IMR-90 (cell line): Measurements from ENCODE around the gene TSPAN3. TPM values are rescaled to one million over a fixed set of nuclear protein-coding genes. Genes with fewer than 3 reads are reported as not detected.

Experiments
- ATAC-seq: fragments of 200-7000 bp; cut with Tn5 transposase; 2 replicates; pipeline ENCODE4 v1.9.1; 2020; ENCODE audit warnings: low read depth, mild to moderate bottlenecking, moderate library complexity
- BruUV-seq: library from RNA; stranded (reverse); fragments of 400-500 nt; replicated peaks from 2 replicates; lab custom pipeline; 2021; lab: Mats Ljungman, UMichigan
- CTCF ChIA-PET: fragments of 300-600 bp; formaldehyde crosslinking; extraction: SDS; loops from one replicate; lab custom pipeline; 2021; ENCODE audit warnings: antibody characterized with exemption; lab: Yijun Ruan, JAX
- POLR2A ChIA-PET: fragments of 300-600 bp; sonication (Branson Sonifier 250); formaldehyde crosslinking; loops from one replicate; lab custom pipeline; 2022; ENCODE audit warnings: antibody characterized with exemption; ENCODE audit not compliant: unreplicated experiment; lab: Charles Lee
- DNase-seq: peaks from one replicate; pipeline ENCODE4 v3.0.0; 2013
- H2AFZ ChIP-seq: replicated peaks from 2 replicates; pipeline ENCODE3; 2013; ENCODE audit warnings: low read length, mild to moderate bottlenecking; ENCODE audit not compliant: poor library complexity
- H2AK5ac ChIP-seq: 2 replicates; pipeline ENCODE4 v1.6.1; 2013; ENCODE audit warnings: low read depth, low read length, inconsistent platforms
- H2AK9ac ChIP-seq: replicated peaks from 2 replicates; pipeline ENCODE3; 2013; ENCODE audit warnings: mild to moderate bottlenecking, low read depth, low read length, moderate library complexity; ENCODE audit not compliant: poor library complexity
- H2BK120ac ChIP-seq: 2 replicates; pipeline ENCODE4 v1.6.1; 2013; ENCODE audit warnings: low read depth, low read length, inconsistent platforms
- H2BK15ac ChIP-seq: 3 replicates; pipeline ENCODE4 v1.6.1; 2013; ENCODE audit warnings: low read depth, low read length, inconsistent platforms
- H2BK20ac ChIP-seq: 2 replicates; pipeline ENCODE4 v1.6.1; 2013; ENCODE audit warnings: low read depth, mild to moderate bottlenecking, inconsistent platforms, low read length, moderate library complexity
- H2BK5ac ChIP-seq: 2 replicates; pipeline ENCODE4 v1.6.1; 2013; ENCODE audit warnings: mild to moderate bottlenecking, low read depth, low read length, inconsistent platforms; ENCODE audit not compliant: poor library complexity, severe bottlenecking
- H3K14ac ChIP-seq: replicated peaks from 2 replicates; pipeline ENCODE4 v1.6.1; 2013; ENCODE audit warnings: low read depth, low read length, inconsistent platforms
- H3K18ac ChIP-seq: 2 replicates; pipeline ENCODE4 v1.6.1; 2013; ENCODE audit warnings: low read depth, low read length, control low read depth
- H3K23ac ChIP-seq: 2 replicates; pipeline ENCODE4 v1.6.1; 2013; ENCODE audit warnings: low read depth, low read length, inconsistent platforms
- H3K27ac ChIP-seq: 2 replicates; pipeline ENCODE4 v1.5.1; 2013; ENCODE audit warnings: mild to moderate bottlenecking, control low read depth, low read length; ENCODE audit not compliant: insufficient read depth
- H3K27me3 ChIP-seq: 2 replicates; pipeline ENCODE4 v1.6.1; 2013; ENCODE audit warnings: low read length; ENCODE audit not compliant: control insufficient read depth, insufficient read depth
- H3K36me3 ChIP-seq: 2 replicates; pipeline ENCODE4 v1.6.1; 2013; ENCODE audit warnings: low read length, mixed read lengths; ENCODE audit not compliant: control insufficient read depth, insufficient read depth
- H3K4ac ChIP-seq: 2 replicates; pipeline ENCODE4 v1.6.1; 2013; ENCODE audit warnings: low read depth, low read length, inconsistent platforms
- H3K4me1 ChIP-seq: 2 replicates; pipeline ENCODE4 v1.6.1; 2013; ENCODE audit warnings: low read length, mixed read lengths; ENCODE audit not compliant: control insufficient read depth, insufficient read depth
- H3K4me2 ChIP-seq: 2 replicates; pipeline ENCODE4 v1.6.1; 2013; ENCODE audit warnings: low read depth, mild to moderate bottlenecking, control low read depth, low read length, moderate library complexity
- H3K4me3 ChIP-seq: 2 replicates; pipeline ENCODE4 v1.5.1; 2013; ENCODE audit warnings: low read depth, mild to moderate bottlenecking, control low read depth, low read length, moderate library complexity; ENCODE audit not compliant: insufficient read depth
- H3K56ac ChIP-seq: 2 replicates; pipeline ENCODE4 v1.6.1; 2013; ENCODE audit warnings: low read length, inconsistent platforms; ENCODE audit not compliant: insufficient read depth; ENCODE audit errors: extremely low read depth
- H3K79me1 ChIP-seq, 2 experiments: 2 replicates each; pipeline ENCODE4 v1.6.1; 2013; ENCODE audit warnings: low read length in 2 of 2, inconsistent platforms in 1 of 2, low read depth in 1 of 2
- H3K9ac ChIP-seq: 2 replicates; pipeline ENCODE4 v1.6.1; 2013; ENCODE audit warnings: low read depth, low read length, control low read depth
- H3K9me1 ChIP-seq: 2 replicates; pipeline ENCODE4 v1.6.1; 2013; ENCODE audit warnings: low read length, inconsistent platforms; ENCODE audit not compliant: insufficient read depth
- H3K9me3 ChIP-seq: 2 replicates; pipeline ENCODE4 v1.6.1; 2013; ENCODE audit warnings: low read length; ENCODE audit not compliant: control insufficient read depth, insufficient read depth
- H4K20me1 ChIP-seq: 2 replicates; pipeline ENCODE4 v1.6.1; 2013; ENCODE audit warnings: low read length, inconsistent platforms; ENCODE audit not compliant: insufficient read depth
- H4K5ac ChIP-seq: 2 replicates; pipeline ENCODE4 v1.6.1; 2013; ENCODE audit warnings: mild to moderate bottlenecking, low read depth, low read length, control low read depth
- H4K8ac ChIP-seq, 2 experiments: 2 replicates each; pipeline ENCODE4 v1.6.1; 2013; ENCODE audit warnings: low read depth in 2 of 2, low read length in 2 of 2, control low read depth in 1 of 2, inconsistent platforms in 1 of 2
- H4K91ac ChIP-seq: 2 replicates; pipeline ENCODE4 v1.6.1; 2013; ENCODE audit warnings: low read depth, low read length, inconsistent platforms; ENCODE audit not compliant: insufficient read depth
- BHLHE40 ChIP-seq: fragments of 150-350 bp; IDR thresholded peaks from 2 replicates; pipeline ENCODE4 v1.6.1; 2016; ENCODE audit warnings: mild to moderate bottlenecking, low read depth, low read length
- CEBPB ChIP-seq: IDR thresholded peaks from 2 replicates; pipeline ENCODE4 v1.6.1; 2012; ENCODE audit warnings: low read depth, low read length, improper control_type of control experiment
- CTCF ChIP-seq: conservative IDR thresholded peaks from 2 replicates; pipeline ENCODE4 v1.5.1; 2012; ENCODE audit warnings: mild to moderate bottlenecking, low read depth, low read length, improper control_type of control experiment
- FOS ChIP-seq: fragments of 150-350 bp; IDR thresholded peaks from 2 replicates; pipeline ENCODE4 v1.6.1; 2016; ENCODE audit warnings: low read depth, low read length
- MAFK ChIP-seq: IDR thresholded peaks from 2 replicates; pipeline ENCODE4 v1.6.1; 2012; ENCODE audit warnings: low read depth, low read length, improper control_type of control experiment
- MAZ ChIP-seq: IDR thresholded peaks from 2 replicates; pipeline ENCODE4 v1.6.1; 2012; ENCODE audit warnings: low read depth, mild to moderate bottlenecking, low read length, improper control_type of control experiment, moderate library complexity, borderline replicate concordance
- MXI1 ChIP-seq: IDR thresholded peaks from 2 replicates; pipeline ENCODE4 v1.6.1; 2012; ENCODE audit warnings: low read depth, mild to moderate bottlenecking, low read length, moderate library complexity, borderline replicate concordance
- NFE2L2 ChIP-seq: fragments of 150-350 bp; IDR thresholded peaks from 2 replicates; pipeline ENCODE4 v1.6.1; 2016; ENCODE audit warnings: low read depth, mild to moderate bottlenecking, low read length
- POLR2A ChIP-seq: IDR thresholded peaks from 2 replicates; pipeline ENCODE4 v1.6.1; 2012; ENCODE audit warnings: mild to moderate bottlenecking, low read depth, low read length
- RAD21 ChIP-seq: IDR thresholded peaks from 2 replicates; pipeline ENCODE4 v1.6.1; 2012; ENCODE audit warnings: low read length, improper control_type of control experiment
- RCOR1 ChIP-seq: IDR thresholded peaks from 2 replicates; pipeline ENCODE4 v1.6.1; 2012; ENCODE audit warnings: mild to moderate bottlenecking, low read length, improper control_type of control experiment; ENCODE audit not compliant: insufficient replicate concordance
- RFX5 ChIP-seq: IDR thresholded peaks from 2 replicates; pipeline ENCODE4 v1.8.0; 2012; ENCODE audit warnings: low read depth, mild to moderate bottlenecking, low read length, moderate library complexity
- SMC3 ChIP-seq: fragments of 150-350 bp; IDR thresholded peaks from 2 replicates; pipeline ENCODE4 v1.6.1; 2016; ENCODE audit warnings: low read depth, mild to moderate bottlenecking, antibody characterized with exemption, low read length, moderate library complexity
- WGBS, 2 experiments: methylation state at CpG; one replicate each; pipeline versions ENCODE4 v1.1.5 to v1.1.7; 2013; ENCODE audit warnings: missing lambda C conversion rate in 2 of 2; ENCODE audit not compliant: insufficient read length in 1 of 2; ENCODE audit errors: extremely low coverage in 2 of 2; 5-methylcytosine and 5-hydroxymethylcytosine counted together
- dilution Hi-C: fragments of 300-500 bp; cut with HindIII; formaldehyde crosslinking; loops from one replicate; pipeline ENCODE4 v1.14.3; 2018; ENCODE audit warnings: low sequenced_read_pairs; ENCODE audit not compliant: unreplicated experiment
- in situ Hi-C: fragments of 300-500 bp; cut with MboI; formaldehyde crosslinking; loops from 3 replicates; pipeline ENCODE4 v1.14.3; 2019; ENCODE audit warnings: low sequenced_read_pairs, inconsistent platforms, mixed read lengths
- intact Hi-C: fragments of 100-400 bp; cut with micrococcal nuclease; formaldehyde crosslinking; loops from 2 replicates; pipeline ENCODE4 v1.10.0; 2022
- polyA plus RNA-seq, 3 experiments: library from polyadenylated mRNA; depleted of rRNA; stranded (reverse); fragments of >200 nt; gene quantifications; 2 replicates each; pipeline ENCODE4 v1.2.3, GENCODE V29; 2012; ENCODE audit warnings: low replicate concordance in 1 of 3
- total RNA-seq: library from RNA; depleted of rRNA; stranded (reverse); fragments of >200 nt; gene quantifications from 2 replicates; pipeline ENCODE4 v1.2.3, GENCODE V29; 2012
- TF ChIP-seq, protein P1 (sequence below): fragments of 150-350 bp; IDR thresholded peaks from 2 replicates; pipeline ENCODE4 v1.6.1; 2016; ENCODE audit warnings: low read depth, mild to moderate bottlenecking, low read length, moderate library complexity, borderline replicate concordance
- TF ChIP-seq, protein P2 (sequence below): fragments of 150-350 bp; IDR thresholded peaks from 2 replicates; pipeline ENCODE4 v1.6.1; 2017; ENCODE audit warnings: mild to moderate bottlenecking, antibody characterized with exemption, low read length, low read depth

The TSPAN3 gene
- total and polyA plus RNA-seq, 2 of the 4 experiments (the other 2 are of a cell fraction), result 270 to 295 TPM

DNA sequence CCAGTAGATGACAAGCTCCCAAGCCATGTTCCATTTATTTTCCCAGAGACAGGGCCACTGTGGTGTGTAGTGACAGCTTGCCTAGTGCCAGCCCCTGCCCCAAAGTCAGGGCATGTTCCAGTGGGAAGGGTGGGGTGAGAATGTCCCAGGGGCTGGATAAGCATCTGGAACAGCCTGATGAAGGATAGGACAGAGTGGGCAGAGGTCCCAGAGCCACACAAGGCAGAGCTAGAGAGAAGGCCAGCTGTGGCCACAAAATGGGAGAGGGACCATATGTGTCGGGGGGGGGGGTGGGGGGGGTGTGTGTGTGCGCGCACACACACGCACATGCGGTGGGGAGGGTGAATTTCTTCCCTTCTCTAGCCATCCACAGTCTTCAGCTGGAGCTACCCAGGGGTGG lies 27.0 kb upstream of the TSPAN3 start:
- no peak for DNase-seq
- Histone ChIP-seq H2AK9ac (no peak overlapping the region), H3K79me1 (no peaks in the 10 kb centered on the region), H3K36me3 (no peaks in the 10 kb centered on the region), H4K91ac (no peak overlapping the region), H2AFZ (no peak overlapping the region), H3K9me1 (no peaks in the 10 kb centered on the region; the same call in 1 of the 2 replicates), H3K4me3 (no peak overlapping the region), H3K56ac (no peak overlapping the region), H3K4me1 (peaks cover 2% of the 10 kb centered on the region; the same call in 1 of the 2 replicates), H3K9ac (no peak overlapping the region), H3K27me3 (peaks cover 1% of the 10 kb centered on the region; the same call in 1 of the 2 replicates), H4K8ac (no peak overlapping the region), H2AK5ac (no peak overlapping the region), H2BK120ac (no peak overlapping the region), H3K4ac (no peak overlapping the region), H3K14ac (no peak overlapping the region), H3K18ac (no peak overlapping the region), H4K5ac (no peak overlapping the region), H3K4me2 (no peak overlapping the region), H2BK15ac (no peak overlapping the region), H3K23ac (no peak overlapping the region), H2BK5ac (no peak overlapping the region), H3K9me3 (no peaks in the 10 kb centered on the region), H2BK20ac (no peak overlapping the region), H3K27ac (no peak overlapping the region), H4K20me1 (no peaks in the 10 kb centered on the region)
- WGBS, 2 experiments, result no CpG with 5 or more reads among the region's 5 CpGs
- TF ChIP-seq CTCF (no peak), BHLHE40 (no peak), RAD21 (no peak), RCOR1 (no peak), MAFK (no peak), NFE2L2 (no peak), SMC3 (no peak), CEBPB (no peak), FOS (no peak), MXI1 (no peak), POLR2A (no peak), MAZ (no peak), RFX5 (no peak)
- TF ChIP-seq, protein P1, sequence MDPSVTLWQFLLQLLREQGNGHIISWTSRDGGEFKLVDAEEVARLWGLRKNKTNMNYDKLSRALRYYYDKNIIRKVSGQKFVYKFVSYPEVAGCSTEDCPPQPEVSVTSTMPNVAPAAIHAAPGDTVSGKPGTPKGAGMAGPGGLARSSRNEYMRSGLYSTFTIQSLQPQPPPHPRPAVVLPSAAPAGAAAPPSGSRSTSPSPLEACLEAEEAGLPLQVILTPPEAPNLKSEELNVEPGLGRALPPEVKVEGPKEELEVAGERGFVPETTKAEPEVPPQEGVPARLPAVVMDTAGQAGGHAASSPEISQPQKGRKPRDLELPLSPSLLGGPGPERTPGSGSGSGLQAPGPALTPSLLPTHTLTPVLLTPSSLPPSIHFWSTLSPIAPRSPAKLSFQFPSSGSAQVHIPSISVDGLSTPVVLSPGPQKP, result no peak
- TF ChIP-seq, protein P2, sequence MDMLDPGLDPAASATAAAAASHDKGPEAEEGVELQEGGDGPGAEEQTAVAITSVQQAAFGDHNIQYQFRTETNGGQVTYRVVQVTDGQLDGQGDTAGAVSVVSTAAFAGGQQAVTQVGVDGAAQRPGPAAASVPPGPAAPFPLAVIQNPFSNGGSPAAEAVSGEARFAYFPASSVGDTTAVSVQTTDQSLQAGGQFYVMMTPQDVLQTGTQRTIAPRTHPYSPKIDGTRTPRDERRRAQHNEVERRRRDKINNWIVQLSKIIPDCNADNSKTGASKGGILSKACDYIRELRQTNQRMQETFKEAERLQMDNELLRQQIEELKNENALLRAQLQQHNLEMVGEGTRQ, result no peak
- ChIA-PET POLR2A (no interaction called here), CTCF (interaction anchor here (1.0 kb wide), 1 partner anchor 102 kb away, joined by 3 read pairs; no protein-coding TSS in a partner anchor)
- no TSS peak for BruUV-seq
- intact Hi-C loops (no loop called here), in situ Hi-C loops (no loop called here), dilution Hi-C loops (no loop called here)
- ATAC-seq, result no peak
